Measurements from ENCODE around the gene AQR.
"Not testable (repeated sequence)": the region's sequence is repeated elsewhere in the genome, so short reads cannot be mapped to it uniquely, and the experiment has no call there.

Gene AQR

DNA sequence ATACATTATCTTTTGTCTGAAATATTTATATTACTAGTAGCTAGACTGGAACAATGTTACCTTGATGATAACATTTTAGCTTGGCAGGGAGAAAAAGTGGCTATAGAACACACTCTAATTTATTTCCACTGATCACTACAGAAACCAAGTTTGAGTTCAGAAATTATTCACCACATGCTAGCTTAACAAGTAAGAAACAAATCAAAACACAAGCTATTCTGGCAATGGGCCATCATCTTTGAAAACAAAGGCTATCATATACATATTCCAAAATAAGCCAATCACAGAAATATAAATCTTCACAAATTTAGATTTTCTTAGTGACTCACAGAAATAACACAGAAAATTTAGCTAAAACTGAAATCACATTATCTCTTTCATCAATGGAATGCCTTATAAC, 17.1 kb downstream of the AQR start:
- no peak for DNase-seq

DNA sequence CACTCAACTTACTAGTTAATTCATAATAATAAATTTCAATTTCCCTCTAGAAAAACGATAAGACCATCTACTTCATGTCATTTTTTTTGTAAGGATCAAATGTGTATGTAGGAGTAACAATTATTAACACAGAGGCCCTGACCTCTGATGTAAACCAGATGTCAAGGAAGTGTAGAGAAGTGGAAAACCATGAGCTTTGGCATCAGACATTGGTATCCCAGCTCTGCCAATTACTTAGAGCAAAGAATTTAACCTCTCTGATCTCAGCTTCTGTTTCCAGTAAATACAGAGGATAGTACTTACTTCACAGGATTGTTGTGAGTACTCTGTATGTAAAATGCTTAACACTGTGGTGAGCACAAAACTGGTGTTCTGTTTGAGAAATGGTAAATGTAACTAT, 17.5 kb downstream of the AQR start:
- no peak for DNase-seq

DNA sequence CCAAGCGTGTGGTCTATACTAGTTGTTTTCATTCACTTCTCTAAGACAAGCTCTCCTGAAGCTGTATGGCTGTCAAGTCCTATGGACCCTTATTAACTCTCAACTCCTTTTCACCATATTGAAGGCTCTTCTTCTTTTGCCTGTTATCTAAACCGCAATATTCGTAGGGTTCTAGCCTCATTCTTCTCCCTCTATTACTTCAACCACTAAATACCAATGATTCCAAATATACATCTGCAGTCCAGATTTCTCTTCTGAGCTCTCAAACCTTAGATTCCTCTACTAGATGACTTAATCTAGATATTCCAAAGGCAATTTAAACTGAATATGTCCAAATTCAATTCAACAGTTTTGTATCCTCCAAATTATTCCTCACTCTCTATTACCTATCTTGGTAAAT, 24.6 kb downstream of the AQR start:
- no peak for DNase-seq

DNA sequence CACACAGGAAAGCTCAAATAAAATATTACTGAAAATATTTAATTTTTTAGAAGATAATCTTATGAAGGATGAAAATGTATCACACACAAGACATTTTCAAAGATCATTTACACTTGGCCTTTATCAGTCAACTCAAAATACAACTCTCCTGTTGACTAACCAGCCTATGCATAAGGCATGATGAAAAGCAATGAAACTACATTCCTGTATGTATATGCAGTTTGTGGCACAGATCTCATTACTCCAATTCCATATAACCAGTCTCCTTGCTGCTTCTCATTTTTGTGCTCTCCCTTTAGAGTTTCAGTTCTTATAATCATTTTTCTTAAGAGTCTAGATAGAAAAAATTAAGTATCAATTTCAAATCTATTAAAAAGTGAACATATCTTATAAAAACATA, 25.8 kb downstream of the AQR start:
- no peak for DNase-seq

DNA sequence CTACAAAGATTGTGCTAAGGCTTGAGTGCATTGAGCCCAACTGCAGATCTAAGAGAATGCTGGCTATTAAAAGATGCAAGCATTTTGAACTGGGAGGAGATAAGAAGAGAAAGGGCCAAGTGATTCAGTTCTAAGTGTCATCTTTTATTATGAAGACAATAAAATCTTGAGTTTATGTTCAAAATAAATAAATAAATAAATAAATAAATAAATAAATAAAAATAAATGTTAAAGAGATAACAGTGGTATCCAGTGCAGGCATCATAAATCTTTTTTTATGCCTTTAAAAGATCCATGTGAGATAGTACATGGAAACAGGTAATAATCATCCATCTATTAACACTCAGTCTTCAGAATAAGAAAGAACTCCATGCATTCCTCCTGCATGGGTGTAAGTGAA, 26.3 kb downstream of the AQR start:
- DNase-seq = not testable (repeated sequence)

DNA sequence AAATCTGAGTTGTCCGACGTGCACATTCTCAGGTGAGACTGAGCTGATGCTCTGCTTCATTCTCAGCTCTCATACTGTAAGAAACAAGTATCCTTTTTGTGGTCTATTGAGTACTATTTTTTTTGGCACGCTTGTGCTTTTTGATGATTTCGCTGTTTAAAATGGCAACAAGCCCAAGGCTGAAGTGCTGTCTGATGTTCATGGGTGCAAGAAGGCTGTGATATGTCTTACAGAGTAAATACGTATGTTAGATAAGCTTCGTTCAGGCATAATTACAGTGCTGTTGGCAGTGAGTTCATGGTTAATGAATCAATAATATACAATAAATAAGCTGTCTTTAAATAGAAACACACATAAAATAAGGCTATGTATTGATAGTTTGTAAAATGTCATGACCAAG, 27.2 kb downstream of the AQR start:
- DNase-seq = no peak

DNA sequence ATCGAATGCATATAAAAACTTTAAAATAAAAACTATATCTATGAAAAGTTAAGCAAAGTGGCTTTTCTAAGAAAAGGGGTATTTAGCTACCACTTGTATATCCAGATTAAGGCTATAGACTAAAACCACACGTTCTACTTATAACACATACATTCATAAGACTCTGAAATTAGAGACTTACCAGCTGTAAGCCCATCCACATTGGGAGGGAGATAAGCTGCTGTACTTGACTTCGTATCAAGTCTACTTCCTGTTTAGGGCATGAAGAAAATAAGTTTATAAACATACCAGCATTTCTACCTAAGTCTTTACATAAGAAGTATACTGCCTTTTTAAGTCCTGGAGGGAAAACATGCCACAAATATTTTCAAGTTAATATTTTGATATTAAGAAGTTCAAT, 27.7 kb downstream of the AQR start:
- DNase-seq = no peak

DNA sequence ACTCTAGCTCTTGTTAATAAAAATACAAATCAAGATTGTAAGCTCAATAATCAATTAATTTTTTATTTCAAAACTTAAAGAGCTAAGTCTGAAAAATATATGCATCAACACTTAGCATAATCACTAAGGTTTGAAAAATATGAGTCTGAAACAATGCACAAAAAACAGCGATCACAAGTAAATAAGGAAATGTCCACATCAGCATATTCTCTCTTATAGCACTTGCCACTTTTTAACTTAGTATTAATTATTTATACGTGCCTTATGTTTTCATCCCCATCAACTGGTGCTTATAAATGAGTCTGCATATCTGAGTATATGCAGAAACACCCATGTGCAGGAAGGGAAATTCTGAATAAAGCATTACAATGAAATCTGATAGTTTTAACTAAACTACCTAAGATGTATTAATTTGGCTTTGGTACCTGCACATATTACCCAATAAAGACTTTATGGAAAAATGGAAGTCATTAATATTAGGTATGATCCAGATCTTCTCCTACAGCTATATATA, 28.3 kb downstream of the AQR start:
- DNase-seq = no peak

DNA sequence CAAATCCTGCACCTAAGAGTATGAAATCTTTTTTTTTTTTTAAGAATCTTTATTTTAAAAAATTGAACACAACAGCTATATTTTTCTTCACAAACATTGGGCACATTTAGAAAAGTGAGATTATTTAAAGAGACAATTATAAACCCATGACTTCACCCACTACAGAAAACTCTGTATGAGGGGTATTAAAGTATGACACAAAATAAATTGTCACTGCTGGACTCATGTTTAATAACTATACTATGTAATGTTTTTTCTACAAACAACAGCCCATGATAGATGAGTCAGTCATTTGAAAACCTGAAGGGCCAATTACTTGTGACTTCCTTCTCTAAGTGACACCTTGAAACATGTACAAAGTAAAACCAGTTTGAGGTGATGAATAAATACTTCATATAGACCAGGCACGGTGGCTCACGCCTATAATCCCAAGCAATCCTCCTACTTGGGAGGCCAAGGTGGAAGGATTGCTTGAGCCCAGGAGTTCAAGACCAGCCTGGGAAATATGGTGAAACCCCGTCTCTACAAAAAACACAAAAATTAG, 36.0 kb downstream of the AQR start:
- DNase-seq = no peak

DNA sequence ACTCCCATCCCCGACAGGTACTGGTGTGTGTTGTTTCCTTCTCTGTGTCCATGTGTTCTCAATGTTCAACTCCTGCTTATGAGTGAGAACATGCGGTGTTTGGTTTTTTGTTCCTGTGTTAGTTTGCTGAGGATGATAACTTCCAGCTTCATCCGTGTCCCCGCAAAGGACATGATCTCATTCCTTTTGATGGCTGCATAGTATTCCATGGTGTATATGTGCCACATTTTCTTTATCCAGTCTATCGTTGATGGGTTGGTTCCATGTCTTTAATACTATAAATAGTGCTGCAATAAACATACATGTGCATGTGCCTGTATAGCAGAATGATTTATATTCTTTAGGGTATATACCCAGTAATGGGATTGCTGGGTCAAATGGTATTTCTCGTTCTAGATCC, 41.2 kb downstream of the AQR start:
- not testable (repeated sequence) for DNase-seq

DNA sequence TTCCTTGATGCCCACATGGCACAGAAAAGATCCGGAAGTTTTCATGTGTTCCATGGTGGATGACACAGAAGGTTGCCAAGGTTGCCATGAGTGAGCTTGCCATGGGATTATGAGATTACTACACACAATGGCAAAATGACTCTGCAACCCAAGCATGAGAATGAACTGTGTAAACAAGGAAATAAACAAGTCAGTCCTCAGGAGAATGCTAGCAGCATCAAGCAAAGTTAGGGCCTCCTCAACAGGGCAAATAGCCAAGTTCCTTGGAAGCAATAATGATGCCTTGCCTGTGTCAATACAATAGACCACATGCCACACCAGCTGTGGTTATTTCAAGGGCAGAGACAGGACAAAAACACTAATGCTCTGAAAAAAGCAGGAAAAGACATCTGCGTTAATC, 41.8 kb downstream of the AQR start:
- no peak for DNase-seq

DNA sequence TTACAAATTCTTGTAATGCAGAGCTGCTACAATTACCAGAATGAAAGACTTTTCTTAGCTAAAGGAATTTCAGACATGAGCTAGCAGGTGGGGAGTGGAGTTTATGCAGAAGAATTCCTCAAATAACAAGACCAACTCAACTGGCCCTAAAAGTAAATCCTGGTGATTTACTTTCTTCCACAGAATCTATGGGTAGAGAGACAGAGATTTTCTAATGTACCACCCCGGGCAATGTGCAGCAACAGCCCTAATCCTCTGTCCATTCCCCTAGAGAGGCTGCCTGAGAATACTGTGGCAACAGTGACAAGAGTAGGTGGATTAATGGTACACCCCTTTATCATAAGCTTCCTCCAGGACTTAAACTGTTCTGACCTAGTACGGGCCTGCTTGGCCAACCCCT, 55.2 kb downstream of the AQR start:
- no peak for DNase-seq

DNA sequence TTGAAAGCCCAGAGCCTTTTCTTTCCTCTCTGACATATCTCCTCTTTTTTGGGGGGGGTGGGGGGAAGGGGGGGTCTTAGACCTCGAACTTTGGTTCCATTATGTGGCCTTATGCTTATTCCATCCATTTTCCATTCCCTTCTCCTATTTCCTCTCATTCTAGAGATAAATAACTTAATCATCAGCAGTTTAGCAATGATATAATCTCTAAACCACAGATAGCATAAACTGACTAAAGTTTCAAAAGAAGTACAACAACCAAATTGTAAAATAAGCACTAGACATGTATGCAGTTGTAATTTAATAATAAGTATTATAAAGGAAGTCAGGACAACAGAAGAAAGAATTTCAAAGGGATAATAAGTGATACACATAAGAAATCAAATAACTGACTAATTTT, 64.5 kb downstream of the AQR start:
- DNase-seq = no peak

DNA sequence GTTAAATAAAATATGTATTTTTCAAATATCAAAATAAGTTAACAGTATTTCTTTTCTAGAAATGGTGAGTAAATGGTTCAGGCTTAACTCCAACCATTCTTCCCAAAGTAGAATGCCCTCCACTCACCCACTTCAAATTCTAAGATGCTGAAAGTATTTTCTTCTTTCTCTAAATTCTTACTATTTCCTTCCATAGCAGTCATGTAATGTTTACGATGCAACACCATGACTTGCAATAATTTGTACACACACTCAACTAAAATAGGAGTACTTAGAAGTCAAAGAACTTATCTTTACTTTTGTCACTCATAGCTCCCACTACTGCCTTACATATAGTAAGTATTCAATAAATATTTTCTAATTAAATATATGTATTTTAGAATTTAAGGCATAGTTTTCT, 65.0 kb downstream of the AQR start:
- DNase-seq = no peak

DNA sequence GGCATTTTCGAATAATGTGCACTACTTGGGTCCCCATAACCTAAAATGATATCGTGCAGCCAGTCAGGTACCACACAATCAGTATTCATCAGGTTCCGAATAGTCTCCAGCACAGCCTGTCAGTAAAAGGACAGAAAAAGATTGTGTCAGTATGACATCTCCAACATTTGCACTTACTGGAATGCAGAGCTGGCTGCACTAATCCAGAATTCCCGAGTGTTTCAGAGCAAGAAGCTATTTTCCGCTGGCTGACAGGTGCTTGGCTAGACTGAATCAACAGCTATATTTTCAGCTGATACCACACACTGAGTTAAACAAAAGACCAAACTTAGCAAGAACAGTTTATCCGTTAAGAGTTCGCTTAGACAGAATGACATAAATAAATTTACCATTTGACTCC, 68.8 kb downstream of the AQR start:
- DNase-seq = no peak

DNA sequence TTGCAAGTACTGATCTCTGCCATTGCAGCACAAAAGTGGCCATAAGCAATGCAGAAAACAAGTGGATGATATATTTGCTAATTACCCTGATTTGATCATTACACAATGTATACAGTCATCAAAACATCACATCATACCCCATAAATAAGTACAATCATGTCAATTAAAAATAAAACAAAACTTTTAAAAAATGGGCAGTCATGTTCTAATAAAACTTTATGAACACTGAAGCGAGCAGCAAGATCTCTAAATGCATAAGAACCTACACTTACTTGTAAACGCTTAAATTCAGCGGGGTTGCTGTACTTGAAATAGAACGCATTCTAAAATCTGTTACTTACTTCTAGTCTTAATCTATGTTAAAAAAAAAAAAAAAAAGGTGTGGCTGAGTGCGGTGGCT, 73.4 kb downstream of the AQR start:
- no peak for DNase-seq

DNA sequence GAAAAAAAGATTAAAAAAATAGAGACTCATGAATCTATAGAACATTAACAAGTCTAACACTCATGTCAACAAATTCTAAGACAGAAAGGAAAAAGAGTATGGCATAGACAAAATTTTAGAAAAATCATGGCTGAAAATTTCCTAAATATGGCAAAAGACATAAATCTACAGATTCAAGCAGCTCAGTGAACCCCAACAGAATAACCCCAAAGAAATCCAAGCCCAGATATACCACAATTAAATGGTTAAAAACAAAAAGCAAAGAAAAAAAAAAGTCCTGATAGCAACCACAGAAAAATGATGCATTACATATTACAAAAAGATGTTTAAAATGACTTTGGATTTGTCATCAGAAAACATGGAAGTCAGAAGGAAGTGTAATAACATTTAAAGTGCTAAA, 75.6 kb downstream of the AQR start:
- DNase-seq = no peak

DNA sequence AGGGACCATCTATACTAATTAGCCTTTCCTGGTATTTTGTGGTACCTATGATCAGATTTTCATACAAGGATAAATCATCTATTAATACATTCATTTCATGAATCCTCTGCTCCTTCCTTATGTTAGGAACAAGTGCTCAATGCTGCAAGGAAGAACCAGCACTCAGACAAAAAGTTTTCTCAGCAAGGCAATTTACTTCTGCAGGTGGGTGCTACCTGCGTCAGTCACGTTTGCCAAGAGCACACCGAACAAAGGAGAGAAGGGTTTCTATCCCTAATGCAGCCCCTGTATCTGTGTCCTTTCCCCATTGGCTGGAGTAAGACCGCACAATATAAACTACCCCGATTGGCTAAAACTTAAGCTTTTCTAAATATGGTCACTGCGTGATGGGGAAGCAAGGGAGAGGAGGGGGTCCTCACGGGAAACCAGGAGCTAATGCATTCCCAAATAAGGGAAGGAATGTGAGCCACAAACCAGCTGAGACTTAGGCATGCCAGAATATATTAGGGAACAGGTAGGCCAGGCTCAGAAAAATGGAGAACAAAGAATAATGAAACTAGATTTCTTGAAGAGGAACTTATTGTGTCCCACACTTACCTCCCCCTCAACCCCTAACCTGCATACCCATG, 76.5 kb downstream of the AQR start:
- DNase-seq = no peak

DNA sequence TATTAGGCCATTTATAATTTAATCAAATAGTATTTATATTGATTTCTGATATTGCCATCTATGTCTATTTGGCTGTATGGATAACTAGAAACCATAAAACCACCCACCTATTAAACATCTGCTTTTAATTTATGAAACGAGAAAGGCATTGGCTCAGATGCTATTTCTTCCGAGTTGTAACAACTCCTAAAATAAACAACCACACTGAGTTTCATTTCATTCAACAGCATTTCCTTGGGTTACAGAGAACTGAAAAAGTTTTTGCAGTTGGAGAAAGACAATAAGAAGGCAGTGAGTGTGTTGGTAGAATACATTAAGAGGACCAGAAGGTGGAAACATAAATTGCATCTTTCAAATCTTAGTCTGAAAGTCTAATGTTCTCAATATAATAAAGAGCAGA, 79.1 kb downstream of the AQR start:
- DNase-seq = no peak

DNA sequence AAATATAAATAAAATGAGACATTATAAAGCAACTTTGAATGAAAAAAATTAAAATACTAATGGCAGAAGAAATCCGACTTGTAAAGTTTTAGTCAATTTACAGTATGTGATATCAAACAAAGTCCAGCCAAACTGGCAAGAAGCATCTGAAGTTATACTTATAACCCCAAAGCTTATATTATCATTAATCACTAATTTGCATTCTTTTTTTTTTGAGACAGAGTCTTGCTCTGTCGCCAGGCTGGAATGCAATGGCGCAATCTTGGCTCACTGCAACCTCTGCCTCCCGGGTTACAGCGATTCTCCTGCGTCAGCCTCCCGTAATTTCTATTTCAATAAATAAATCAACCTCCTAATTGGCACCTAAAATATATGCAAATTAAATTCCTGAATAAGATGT, 80.1 kb downstream of the AQR start:
- no peak for DNase-seq

DNA sequence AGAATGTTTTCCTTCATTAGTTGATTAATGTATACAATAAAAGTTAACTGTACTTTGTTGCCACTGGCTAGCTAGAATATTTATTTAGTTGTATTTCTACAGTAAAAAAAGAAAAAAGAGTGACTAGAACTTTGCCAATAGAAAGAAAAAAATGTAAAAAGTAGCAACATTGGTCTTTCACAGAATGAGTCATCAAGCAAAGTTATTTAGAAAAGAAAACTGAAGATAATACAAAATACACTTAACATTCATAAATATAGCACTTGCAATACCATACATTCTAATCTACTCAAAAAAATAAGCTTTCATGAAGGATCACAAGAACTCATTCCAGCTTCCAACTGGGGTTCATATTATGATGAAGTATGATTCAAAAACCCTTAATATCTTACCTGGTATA, 83.4 kb downstream of the AQR start:
- DNase-seq = no peak

DNA sequence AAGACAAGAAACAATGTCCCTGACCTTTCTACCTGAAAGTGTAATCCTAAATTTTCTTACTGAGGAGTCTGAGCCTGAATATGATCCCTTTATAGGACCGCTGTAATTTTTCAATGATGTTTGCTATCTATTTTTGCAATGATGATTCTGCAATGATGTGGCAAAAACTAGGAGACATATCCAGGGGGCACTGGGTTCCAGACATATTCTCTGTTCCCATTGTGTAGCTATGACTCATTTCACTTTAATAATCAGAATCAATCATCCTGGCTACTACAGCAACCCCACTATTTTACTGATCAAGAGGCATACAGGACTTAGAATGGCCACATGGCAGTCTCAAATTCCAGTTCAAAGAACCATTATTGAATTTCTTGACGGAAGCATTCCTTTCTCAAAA, 85.9 kb downstream of the AQR start:
- DNase-seq = no peak

DNA sequence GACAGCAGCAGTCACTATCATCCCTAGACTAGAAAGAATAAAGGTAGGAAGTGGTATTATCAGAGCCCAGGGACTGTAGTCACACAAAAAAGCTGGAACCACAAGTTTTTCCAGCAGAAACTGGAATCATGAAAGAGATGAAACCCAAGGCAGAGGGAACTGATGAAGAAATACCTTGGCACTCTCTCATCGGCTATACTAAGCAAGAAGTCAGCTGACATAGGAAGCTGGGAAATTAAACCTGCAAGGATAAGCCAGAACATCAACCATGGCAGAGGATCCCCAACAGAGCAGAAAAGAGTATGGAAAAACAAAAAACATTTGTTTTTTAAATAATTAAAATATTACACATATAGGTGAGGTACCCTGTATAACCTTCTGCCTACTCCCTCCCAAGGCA, 86.5 kb downstream of the AQR start:
- DNase-seq = no peak

DNA sequence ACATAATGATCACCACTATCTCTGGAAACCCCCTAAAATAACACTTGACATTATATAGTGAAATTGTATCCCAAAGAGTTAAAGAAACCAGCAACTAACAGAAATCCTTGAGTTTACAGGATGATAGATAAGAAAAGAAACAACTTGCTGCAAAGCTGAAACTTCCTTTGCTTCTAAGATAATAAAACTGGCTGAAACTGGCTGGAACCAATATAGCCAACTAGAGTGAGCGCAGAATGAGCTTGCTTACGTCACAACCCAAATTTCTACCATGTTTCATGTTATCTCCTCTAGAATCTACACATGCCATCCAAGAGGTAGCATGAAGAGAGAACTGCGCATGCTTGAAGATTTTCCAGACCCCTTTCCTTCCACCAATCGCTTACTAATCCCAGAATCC, 90.4 kb downstream of the AQR start:
- DNase-seq = no peak

DNA sequence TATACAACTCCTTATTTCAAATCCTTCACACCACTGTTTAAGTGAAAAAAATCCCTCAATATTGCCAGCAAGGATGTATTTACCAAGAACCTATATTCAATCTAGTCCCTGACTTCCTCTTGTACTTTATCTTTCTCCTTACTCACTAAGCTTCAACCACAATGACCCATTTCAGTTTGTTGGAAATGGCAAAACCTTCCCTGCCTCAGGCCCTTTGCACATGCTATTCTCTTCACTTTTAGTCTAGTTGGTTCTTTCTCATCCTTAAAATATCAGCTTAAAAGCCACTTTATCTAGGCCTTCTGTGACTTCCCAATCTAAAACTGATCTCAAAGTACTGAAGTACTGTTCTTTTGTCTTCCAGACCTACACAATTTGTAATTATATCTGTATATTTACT, 92.9 kb downstream of the AQR start:
- no peak for DNase-seq

DNA sequence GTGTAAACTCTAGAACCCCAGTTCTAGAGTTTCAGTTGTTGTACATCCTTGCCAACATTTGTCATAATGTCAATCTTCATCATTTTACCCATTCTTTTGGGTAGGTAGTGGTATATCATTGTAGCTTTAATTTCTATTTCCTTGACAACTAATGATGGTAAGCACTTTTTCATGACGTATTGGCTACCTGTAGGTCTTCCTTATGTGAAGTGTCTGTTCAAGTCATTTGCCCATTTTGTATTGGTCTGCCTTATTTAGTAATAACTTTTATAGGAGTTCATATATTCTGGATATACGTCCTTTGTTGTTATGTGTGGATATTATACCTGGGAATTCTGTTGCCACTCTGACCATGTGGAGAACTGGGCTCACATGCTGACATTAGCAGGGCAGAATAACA, 100.4 kb downstream of the AQR start:
- DNase-seq = no peak
